PC-3 (cell line): ENCODE measurements around the gene GSG1L.

Source experiments
- CTCF ChIP-seq: fragments of 300-600 bp; sonication (generic); conservative IDR thresholded peaks from 2 replicates; pipeline ENCODE4 v1.5.1; 2017; ENCODE audit warnings: antibody characterized with exemption, low read depth, mild to moderate bottlenecking, low read length
- EZH2 ChIP-seq: fragments of 300-600 bp; sonication (generic); IDR thresholded peaks from one replicate; pipeline ENCODE4 v1.6.1; 2017; ENCODE audit warnings: antibody characterized with exemption, mild to moderate bottlenecking, low read length; ENCODE audit not compliant: unreplicated experiment
- EZH2phosphoT487 ChIP-seq: fragments of 300-600 bp; sonication (generic); IDR thresholded peaks from 2 replicates; pipeline ENCODE4 v1.6.1; 2018; ENCODE audit warnings: mild to moderate bottlenecking, antibody characterized with exemption, low read length, borderline replicate concordance

GRCh38 chr16:27980076-27980775, 83.3 kb downstream of the GSG1L start:
- TF ChIP-seq CTCF: no peak
- TF ChIP-seq EZH2phosphoT487: no peak
- no peak for TF ChIP-seq EZH2
